GM18951 (cell line): ENCODE data around the gene ABCC2.
"Not testable (repeated sequence)": the region's sequence is repeated elsewhere in the genome, so short reads cannot be mapped to it uniquely, and the experiment has no call there.

Experiments
- POLR2A ChIP-seq: IDR thresholded peaks from 4 replicates; pipeline ENCODE4 v1.6.1; 2011; ENCODE audit warnings: mild to moderate bottlenecking; ENCODE audit not compliant: insufficient read length, insufficient read depth; ENCODE audit errors: extremely low read depth
- in situ Hi-C: fragments of 300-500 bp; cut with MboI; formaldehyde crosslinking; loops from one replicate; pipeline ENCODE4 v1.12.0; 2022; ENCODE audit warnings: low sequenced_read_pairs, mixed read lengths, inconsistent platforms; ENCODE audit not compliant: unreplicated experiment

ABCC2 gene

DNA sequence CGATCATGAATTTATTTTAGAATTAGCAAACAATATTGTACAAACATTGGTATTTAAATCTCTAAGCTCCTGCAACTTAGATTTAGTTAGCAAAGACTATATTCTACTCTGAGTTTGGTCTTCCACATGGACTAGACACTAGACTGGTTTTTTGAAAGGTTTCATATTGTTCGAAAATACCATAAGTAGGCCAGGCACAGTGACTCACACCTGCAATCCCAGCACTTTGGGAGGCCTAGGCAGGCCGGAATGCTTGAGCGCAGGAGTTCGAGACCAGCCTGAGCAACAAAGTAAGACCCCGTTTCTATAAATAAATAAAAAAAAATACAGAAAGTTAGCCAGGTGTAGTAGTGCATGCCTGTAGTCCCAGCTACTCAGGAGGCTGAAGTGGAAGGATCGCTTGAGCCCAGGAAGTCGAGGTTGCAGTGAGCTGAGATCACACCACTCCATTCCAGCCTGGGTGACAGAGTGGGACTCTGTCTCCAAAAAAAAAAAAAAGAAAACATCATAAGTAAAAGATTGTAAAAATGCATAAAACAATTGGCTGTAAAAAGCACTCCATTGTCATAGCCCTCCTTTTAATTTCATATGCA is 73.1 kb downstream of the ABCC2 start:
- in situ Hi-C loops = no loop called here
- no peak for TF ChIP-seq POLR2A

DNA sequence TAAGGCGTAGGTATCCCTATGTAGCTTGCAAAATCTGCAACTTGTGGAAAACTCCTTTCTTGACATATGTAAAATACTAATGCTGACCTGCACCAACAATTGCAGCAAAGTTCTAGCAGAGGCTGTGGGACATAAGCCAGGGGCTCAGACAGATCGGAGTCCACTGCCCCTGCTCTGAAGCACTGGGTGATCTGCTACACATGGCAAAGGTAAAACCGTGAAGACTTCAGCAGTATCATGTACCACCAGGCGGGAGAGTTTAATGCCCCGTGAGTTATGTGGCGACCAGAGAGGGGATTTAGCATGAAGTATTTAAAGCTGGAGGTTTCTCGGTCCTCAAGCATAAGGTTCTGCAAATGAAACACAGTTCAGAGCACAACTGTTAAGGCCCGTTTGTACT is 76.4 kb downstream of the ABCC2 start:
- in situ Hi-C loops = no loop called here
- TF ChIP-seq POLR2A = no peak

DNA sequence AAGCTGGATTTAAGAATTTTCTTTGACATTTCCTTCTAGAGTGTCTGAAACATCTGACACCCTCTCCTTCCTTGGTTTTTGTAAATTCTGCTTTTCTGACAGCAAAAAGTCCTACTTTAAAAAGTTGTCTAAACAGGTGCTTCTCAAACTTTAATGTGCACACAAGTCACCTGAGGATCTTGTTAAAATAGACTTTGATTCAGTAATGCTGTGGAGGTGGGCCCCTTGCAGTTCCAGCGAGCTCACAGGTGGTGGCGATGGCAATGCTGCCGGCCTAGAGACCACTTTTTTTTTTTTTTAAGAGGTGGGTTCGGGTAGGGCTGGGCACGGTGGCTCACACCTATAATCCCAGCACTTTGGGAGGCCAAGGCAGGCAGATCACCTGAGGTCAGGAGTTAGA is 77.1 kb downstream of the ABCC2 start:
- in situ Hi-C loops = no loop called here
- TF ChIP-seq POLR2A = no peak

DNA sequence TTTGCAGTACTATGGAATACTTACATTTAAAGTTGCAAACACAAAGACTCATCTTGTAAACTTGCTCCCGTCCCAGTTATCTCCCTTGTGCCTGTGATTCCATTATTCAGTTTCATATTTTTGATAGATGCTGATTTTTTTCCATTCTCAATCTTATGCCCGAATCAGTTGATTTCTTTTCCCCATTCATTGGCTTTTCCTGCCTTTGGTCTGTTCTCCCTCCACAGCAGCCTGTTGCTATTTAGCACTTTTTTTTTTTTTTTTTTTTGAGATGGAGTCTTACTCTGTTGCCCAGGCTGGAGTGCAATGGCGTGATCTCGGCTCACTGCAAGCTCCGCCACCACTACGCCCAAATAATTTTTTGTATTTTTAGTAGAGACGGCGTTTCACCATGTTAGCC is 78.0 kb downstream of the ABCC2 start:
- in situ Hi-C loops = no loop called here

DNA sequence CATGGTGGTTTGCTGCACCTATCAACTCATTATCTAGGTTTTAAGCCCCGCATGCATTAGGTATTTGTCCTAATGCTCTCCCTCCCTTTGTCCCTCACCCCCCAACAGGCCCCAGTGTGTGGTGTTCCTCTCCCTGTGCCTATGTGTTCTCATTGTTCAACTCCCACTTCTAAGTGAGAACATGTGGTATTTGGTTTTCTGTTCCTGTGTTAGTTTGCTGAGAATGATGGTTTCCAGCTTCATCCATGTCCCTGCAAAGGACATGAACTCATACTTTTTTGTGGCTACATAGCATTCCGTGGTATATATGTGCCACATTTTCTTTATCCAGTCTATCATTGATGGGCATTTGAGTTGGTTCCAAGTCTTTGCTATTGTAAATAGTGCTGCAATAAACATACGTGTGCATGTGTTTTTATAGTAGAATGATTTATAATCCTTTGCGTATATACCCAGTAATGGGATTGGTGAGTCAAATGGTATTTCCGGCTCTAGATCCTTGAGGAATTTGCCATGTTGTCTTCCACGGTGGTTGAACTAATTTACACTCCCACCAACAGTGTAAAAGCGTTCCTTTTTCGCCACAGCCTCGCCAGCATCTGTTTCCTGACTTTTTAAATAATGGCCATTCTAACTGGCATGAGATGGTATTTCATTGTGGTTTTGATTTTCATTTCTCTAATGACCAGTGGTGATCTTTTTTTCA is 81.2 kb downstream of the ABCC2 start:
- in situ Hi-C loops = not testable (repeated sequence)

More for the DNA sequence above, 78.0 kb downstream of the ABCC2 start:
- no peak for TF ChIP-seq POLR2A

DNA sequence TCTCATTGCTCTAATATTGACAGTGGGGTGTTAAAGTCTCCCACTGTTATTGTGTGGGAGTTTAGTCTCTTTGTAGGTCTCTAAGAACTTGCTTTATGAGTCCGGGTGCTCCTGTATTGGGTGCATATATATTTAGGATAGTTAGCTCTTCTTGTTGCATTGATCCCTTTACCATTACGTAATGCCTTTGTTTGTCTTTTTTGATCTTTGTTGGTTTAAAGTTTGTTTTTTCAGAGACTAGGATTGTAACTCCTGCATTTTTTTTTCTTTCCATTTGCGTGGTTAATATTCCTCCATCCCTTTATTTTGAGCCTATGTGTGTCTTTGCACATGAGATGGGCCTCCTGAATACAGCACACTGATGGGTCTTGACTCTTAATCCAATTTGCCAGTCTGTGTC is 84.8 kb downstream of the ABCC2 start:
- in situ Hi-C loops = not testable (repeated sequence)

DNA sequence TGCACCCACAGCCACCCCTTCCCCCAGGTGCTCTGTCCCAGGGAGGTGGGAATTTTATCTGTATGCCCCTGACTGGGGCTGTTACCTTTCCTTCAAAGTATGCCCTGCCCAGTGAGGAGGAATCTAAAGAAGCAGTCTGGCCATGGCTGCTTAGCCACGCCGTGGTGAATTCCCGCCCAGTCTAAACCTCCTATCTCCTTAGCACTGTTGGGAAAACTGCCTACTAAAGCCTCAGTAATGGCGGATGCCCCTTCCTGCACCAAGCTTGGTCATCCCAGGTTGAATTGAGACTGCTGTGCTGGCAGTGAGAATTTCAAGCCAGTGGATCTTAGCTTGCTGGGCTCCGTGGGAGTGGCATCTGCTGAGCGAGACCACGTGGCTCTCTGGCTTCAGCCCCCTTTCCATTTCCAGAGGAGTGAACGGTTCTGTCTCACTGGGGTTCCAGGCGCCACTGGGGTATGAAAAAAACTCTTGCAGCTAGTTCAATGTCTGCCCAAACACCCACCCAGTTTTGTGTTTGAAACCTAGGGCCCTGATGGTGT is 87.2 kb downstream of the ABCC2 start:
- in situ Hi-C loops = no loop called here
- TF ChIP-seq POLR2A = no peak

DNA sequence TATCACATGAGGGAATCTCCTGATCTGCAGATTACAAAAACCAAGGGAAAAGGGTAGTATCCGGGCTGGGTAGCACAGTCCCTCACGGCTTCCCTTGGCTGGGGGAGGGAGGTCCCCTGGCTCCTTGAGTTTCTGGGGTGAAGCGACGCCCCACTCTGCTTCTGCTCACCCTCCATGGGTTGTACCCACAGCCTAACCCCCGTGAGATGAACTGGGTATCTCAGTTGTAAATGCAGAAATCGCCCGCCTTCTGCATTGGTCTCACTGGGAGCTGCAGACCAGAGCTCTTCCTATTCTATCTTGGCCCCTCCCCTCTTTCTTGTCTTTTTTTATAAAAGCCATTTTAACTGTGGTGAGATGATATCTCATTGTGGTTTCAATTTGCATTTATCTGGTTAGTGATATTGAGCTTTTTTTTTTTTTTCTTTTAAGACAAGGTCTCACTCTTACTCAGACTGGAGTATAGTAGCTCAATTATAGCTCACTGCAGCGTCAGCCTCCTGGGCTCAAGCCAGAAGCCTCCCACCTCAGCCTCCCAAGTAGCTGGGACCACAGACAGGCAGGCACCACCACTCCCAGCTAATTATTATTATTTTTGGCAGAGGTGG is 87.8 kb downstream of the ABCC2 start:
- in situ Hi-C loops = no loop called here
- no peak for TF ChIP-seq POLR2A

DNA sequence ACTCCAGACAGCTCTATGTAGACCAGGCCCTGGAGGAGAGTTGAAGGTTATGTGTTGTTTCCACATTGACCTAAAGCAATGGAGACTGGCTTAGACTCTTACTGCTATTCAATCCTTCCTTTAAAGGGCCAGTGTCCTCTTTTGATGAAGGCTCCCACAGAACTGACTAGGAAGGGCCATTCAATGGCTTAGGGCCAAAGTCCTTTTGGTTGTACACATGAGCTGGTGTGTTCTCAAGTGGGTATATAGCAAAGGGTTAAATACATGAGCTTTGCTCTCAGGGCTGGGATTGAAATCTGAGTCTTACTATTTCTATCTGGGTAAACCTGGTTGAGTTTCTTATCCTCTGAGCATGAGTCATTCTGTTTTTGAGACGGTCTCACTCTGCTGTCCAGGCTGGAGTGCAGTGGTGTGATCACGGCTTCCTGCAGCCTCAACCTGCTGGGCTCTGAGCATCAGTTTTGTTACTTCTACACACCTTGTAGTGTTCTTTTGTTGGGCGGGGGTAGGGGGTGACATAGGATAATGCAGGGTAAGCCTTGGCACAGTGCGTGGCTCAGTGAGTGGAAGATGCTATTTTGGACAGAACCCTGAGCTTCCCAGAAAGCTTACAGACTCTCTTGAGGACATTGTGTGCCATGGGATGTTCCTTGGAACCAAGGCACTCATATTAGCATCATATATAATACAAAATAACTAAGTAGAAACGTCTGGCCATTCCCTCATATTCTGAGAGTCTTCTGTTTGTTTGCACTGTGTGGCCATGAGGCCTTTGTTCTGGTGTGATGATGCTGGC is 90.1 kb downstream of the ABCC2 start:
- TF ChIP-seq POLR2A = no peak
- in situ Hi-C loops = no loop called here

DNA sequence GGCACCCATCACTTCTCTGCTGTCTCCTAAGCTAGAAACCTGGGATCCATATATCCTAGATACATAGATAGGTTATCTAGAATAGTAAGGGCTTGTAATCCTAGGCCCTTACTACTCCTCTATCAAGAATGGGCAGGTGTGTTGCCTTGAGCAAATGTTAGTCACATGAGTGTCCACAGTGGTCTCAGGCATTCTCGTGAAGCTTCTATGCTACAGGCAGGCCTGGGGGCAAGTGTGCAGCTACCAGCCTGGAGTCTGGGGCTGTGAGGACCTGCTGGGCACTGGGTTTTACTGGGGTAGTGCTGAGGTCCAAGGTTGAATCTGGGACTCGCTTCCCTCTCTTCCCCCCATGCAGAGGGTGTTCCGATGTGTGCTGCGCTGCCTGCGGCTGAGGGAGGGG is 91.4 kb downstream of the ABCC2 start:
- TF ChIP-seq POLR2A = no peak
- in situ Hi-C loops = no loop called here

DNA sequence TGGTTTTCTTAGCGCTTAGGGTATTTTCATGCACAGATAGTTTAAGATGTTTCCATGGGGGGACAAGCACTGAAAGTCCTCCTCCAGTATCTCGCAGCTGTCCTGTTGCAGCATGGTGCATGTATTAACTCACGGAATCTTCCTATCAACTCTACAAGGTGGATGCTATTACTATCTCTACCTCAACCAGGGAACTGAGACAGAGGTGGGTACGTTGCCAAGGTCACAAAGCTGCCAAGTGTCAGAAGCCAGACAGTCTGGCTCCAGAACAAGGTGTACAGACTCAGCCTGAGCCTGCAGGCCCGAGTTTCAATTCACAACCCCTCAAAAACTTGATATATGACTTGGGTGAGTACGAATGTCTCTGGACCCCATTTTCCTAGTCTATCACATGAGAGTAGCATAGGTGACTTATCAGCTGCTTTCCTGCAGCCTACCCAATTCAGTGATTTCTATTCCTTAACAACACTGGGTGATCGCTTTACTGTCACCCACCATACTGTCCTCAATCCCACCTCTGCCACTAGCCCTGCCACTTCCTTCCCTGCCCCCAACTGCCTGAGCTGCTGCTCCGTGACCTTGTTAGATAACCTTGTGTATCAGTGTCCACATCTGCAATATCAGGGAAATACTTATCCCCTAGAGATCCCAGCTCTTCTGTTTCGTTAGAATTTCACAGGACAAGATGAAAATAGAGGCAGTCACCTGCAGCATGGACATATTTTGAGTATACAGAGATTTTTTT is 92.1 kb downstream of the ABCC2 start:
- in situ Hi-C loops = no loop called here
- TF ChIP-seq POLR2A = no peak

DNA sequence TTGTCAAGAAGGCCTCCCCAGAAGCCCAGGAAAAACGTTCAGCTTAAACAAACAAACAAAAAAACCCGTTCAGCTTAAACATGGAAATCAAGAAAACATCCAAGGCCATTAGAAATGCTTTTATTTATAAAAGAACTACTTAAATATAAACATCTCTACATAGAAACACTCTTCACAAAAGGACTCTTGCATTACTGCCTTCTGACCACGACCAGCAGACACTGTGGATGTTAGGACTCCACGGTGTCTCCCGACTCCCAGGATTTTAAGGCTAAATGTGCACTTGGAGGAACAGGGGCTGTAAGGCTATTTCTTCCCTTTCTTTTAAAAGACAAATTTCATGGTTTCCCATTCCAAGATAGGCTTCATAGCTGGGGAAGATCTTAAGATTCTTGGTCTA is 93.0 kb downstream of the ABCC2 start:
- in situ Hi-C loops = no loop called here
- no peak for TF ChIP-seq POLR2A
